GM12872 (cell line): ENCODE results near the gene RNASE1.

Experiments
- TF ChIP-seq, protein P1 (sequence below): IDR thresholded peaks from 3 replicates; pipeline ENCODE4 v1.5.1; 2011; ENCODE audit warnings: low read depth, mild to moderate bottlenecking, low read length, moderate library complexity; ENCODE audit not compliant: insufficient read depth

Gene RNASE1

GRCh38 chr14:20755037-20755436, 47.6 kb downstream of the RNASE1 start:
- TF ChIP-seq, protein P1, sequence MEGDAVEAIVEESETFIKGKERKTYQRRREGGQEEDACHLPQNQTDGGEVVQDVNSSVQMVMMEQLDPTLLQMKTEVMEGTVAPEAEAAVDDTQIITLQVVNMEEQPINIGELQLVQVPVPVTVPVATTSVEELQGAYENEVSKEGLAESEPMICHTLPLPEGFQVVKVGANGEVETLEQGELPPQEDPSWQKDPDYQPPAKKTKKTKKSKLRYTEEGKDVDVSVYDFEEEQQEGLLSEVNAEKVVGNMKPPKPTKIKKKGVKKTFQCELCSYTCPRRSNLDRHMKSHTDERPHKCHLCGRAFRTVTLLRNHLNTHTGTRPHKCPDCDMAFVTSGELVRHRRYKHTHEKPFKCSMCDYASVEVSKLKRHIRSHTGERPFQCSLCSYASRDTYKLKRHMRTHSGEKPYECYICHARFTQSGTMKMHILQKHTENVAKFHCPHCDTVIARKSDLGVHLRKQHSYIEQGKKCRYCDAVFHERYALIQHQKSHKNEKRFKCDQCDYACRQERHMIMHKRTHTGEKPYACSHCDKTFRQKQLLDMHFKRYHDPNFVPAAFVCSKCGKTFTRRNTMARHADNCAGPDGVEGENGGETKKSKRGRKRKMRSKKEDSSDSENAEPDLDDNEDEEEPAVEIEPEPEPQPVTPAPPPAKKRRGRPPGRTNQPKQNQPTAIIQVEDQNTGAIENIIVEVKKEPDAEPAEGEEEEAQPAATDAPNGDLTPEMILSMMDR: no peak

- TF ChIP-seq, protein P1: no peak
Measured at GRCh38 chr14:20754308-20754707, 48.3 kb downstream of the RNASE1 start.

- TF ChIP-seq, protein P1: no peak
Measured at GRCh38 chr14:20751963-20752562, 50.6 kb downstream of the RNASE1 start.
